ENCODE data around the gene KREMEN2. TPM values are rescaled to one million over a fixed set of nuclear protein-coding genes. Genes with fewer than 3 reads are reported as not detected.

Gene KREMEN2
- total and polyA plus RNA-seq, 12 donors: not detected

DNA sequence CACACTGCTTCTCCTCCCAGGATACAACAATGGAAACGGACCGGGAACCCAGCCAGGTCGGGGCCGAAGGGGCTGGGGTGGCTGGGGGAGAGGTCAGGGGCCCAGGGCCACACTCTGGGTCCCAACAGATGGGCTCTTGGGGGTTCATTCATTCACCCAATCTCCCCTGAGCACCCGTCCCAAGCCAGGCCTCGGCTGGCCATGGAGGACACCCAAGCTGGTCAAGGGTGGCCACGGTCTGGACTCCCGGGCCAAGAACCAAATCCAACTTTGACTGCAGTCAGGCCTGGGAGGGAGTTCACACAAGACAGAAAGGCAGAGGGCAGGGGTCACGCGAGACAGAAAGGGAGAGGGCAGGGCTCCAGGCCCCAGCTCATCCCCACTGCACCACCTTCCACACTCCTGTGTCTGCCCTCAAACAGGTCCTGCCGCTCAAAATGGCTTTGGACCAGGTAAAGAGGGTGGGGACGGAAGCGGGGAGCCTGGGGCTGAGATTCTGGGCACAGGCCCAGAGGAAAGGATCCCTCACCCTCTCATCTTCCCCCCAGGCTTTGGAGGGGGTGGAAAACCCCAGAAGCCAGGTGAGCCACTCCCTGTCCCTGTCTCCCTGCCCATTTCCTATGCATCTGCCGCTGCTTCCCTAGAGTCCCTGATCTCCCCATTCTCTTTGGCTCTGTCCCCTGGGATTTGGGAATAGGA lies 28.5 kb downstream of the KREMEN2 start:
- no peak for DNase-seq
- 85 to 92% (median 89%) methylated on average over 9 to 14 of the region's 14 CpGs for WGBS, 4 donors
- Histone ChIP-seq H3K27ac (no peak overlapping the region), H3K4me1 (replicated peaks in 1 of 2) (no peaks in the 10 kb centered on the region), H3K9me3 (replicated peaks in 1 of 3) (no peaks in the 10 kb centered on the region), H3K36me3 (replicated peaks in 1 of 2) (no peaks in the 10 kb centered on the region), H3K4me3 (no peak overlapping the region), H3K27me3 (no peaks in the 10 kb centered on the region)
- no peak for TF ChIP-seq POLR2A (IDR thresholded peaks at IDR 0.05)
- TF ChIP-seq, protein P1, sequence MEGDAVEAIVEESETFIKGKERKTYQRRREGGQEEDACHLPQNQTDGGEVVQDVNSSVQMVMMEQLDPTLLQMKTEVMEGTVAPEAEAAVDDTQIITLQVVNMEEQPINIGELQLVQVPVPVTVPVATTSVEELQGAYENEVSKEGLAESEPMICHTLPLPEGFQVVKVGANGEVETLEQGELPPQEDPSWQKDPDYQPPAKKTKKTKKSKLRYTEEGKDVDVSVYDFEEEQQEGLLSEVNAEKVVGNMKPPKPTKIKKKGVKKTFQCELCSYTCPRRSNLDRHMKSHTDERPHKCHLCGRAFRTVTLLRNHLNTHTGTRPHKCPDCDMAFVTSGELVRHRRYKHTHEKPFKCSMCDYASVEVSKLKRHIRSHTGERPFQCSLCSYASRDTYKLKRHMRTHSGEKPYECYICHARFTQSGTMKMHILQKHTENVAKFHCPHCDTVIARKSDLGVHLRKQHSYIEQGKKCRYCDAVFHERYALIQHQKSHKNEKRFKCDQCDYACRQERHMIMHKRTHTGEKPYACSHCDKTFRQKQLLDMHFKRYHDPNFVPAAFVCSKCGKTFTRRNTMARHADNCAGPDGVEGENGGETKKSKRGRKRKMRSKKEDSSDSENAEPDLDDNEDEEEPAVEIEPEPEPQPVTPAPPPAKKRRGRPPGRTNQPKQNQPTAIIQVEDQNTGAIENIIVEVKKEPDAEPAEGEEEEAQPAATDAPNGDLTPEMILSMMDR (IDR thresholded peaks at IDR 0.05): no peak
- intact Hi-C loops (cut with DNase I): no loop called here

DNA sequence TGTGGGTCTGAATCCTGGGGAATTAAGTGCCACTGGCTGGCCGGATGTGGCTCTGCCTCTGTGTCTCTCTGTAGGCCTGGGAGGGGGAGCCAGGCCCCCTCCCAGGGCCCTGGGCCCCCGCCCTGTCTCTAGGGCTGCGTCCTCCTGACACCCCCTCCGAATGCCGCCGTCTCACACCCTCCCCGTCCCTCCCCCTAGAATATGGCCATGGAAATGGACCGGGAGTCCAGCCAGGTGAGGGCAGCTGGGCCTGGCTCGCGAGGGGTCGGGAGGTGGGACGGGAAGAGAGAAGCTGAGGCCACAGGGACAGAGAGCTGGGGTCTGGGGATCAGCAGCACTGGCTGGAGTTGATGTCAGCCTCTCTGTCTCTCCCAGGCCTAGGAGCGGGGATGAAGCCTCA lies 32.2 kb downstream of the KREMEN2 start:
- intact Hi-C loops (cut with DNase I): loop anchor here in 1 of 2 donors (5.0 kb wide), 1 partner anchor 36 kb away; no protein-coding TSS in a partner anchor
- no peak for DNase-seq
- no peaks in the 10 kb centered on the region for H3K36me3 ChIP-seq (replicated peaks in 1 of 2)
- TF ChIP-seq, protein P1 (IDR thresholded peaks at IDR 0.05): no peak
- TF ChIP-seq POLR2A (IDR thresholded peaks at IDR 0.05): no peak
- H3K27me3 ChIP-seq: no peaks in the 10 kb centered on the region
- no peaks in the 10 kb centered on the region for H3K4me1 ChIP-seq (replicated peaks in 1 of 2)
- no peaks in the 10 kb centered on the region for H3K9me3 ChIP-seq (replicated peaks in 1 of 3)
- no peak overlapping the region for H3K27ac ChIP-seq
- H3K4me3 ChIP-seq: no peak overlapping the region
- 69 to 80% (median 74%) methylated on average over 6 to 13 of the region's 13 CpGs for WGBS, 4 donors

DNA sequence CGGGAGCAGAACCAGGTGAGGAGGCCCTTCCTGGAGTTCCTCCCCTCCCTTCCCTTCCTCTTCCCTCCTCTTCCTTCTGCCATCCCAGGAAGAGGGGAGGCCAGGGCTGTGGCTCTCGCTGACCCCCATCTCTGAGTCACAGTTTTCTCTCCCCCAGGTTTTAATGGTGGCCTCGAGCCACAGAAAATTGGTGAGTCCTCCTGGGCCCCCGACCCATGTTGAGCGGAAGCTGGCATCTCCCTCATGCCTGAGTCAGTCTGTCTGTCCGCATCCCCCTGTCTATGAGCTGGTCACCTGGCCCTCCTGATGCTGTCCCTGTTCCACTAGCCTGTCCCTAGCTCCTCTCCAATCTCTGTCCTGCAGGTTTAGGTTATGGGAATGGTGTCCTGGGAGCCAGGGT lies 35.9 kb downstream of the KREMEN2 start:
- TF ChIP-seq, protein P1 (IDR thresholded peaks at IDR 0.05): no peak
- no peak for TF ChIP-seq POLR2A (IDR thresholded peaks at IDR 0.05)
- Histone ChIP-seq H3K4me1 (replicated peaks in 1 of 2) (peaks cover 0 to 2% of the 10 kb centered on the region in 2 donors), H3K27ac (no peak overlapping the region), H3K27me3 (no peaks in the 10 kb centered on the region), H3K36me3 (replicated peaks in 1 of 2) (no peaks in the 10 kb centered on the region), H3K9me3 (replicated peaks in 1 of 3) (no peaks in the 10 kb centered on the region), H3K4me3 (no peak overlapping the region)
- intact Hi-C loops (cut with DNase I): loop anchor here in 1 of 2 donors (5.0 kb wide), 1 partner anchor 32 kb away; no protein-coding TSS in a partner anchor
- WGBS, 4 donors: 81 to 86% (median 82%) methylated on average over 6 of the region's 6 CpGs
- DNase-seq: no peak

DNA sequence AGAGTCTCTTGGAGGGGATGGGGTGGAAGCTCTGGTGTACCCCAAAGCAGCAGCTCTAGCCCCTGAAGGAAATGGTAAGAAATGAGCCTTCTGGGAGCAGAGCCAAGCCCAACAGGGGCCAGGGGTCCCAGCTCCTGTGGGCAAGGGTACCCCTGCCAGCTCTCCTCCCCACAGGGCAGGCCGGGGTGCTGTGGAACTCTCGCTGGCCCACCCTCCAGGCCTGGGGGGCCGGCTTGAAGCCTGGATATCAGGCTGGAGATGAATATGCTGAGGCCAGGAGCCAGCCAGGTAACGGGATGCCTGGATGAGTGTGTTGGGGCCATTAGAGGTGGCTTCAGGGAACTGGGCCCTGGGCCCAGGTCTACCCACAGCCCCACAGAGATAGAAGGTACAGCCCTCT lies 36.5 kb downstream of the KREMEN2 start:
- H3K27me3 ChIP-seq: no peaks in the 10 kb centered on the region
- TF ChIP-seq, protein P1 (IDR thresholded peaks at IDR 0.05): no peak
- no peak for TF ChIP-seq POLR2A (IDR thresholded peaks at IDR 0.05)
- DNase-seq: no peak
- H3K4me1 ChIP-seq (replicated peaks in 1 of 2): peaks cover 0 to 4% of the 10 kb centered on the region in 2 donors
- H3K9me3 ChIP-seq (replicated peaks in 1 of 3): no peaks in the 10 kb centered on the region
- H3K4me3 ChIP-seq: no peak overlapping the region
- 70 to 100% (median 76%) methylated on average over 1 to 4 of the region's 4 CpGs for WGBS, 4 donors
- H3K27ac ChIP-seq: no peak overlapping the region
- intact Hi-C loops (cut with DNase I): no loop called here
- H3K36me3 ChIP-seq (replicated peaks in 1 of 2): no peaks in the 10 kb centered on the region

All from adrenal gland (tissue), 12 donors.